Measurements from ENCODE around the gene DEFB123. TPM values are rescaled to one million over a fixed set of nuclear protein-coding genes. Genes with fewer than 3 reads are reported as not detected.

Gene DEFB123
- not detected for total RNA-seq

- no peak for TF ChIP-seq CTCF (IDR thresholded peaks at IDR 0.05)
- DNase-seq (ENCODE audit: low spot score in 2 of 2), result no peak
- no peaks in the 10 kb centered on the region for H3K9me3 ChIP-seq
- intact Hi-C loops (cut with DNase I), result no loop called here
- H3K4me1 ChIP-seq, result no peaks in the 10 kb centered on the region
- H3K4me3 ChIP-seq, result no peak within 1 kb of the TSS
- H3K27me3 ChIP-seq, result no peaks in the 10 kb centered on the region
- no peak within 1 kb of the TSS for H3K27ac ChIP-seq
- H3K36me3 ChIP-seq, result no peaks in the 10 kb centered on the region
Observed at GRCh38 chr20:31440012-31440659, at the start of gene DEFB123. Gene DEFB123 (plus strand): TSS chr20:31440632. CDS start chr20:31440699, 67 bp downstream.

- no peaks in the 10 kb centered on the region for H3K4me1 ChIP-seq
- no peaks in the 10 kb centered on the region for H3K36me3 ChIP-seq
- TF ChIP-seq CTCF (IDR thresholded peaks at IDR 0.05), result no peak
- no peaks in the 10 kb centered on the region for H3K9me3 ChIP-seq
- no peak overlapping the region for H3K27ac ChIP-seq
- DNase-seq (ENCODE audit: low spot score in 2 of 2), result no peak
- H3K27me3 ChIP-seq, result no peaks in the 10 kb centered on the region
- intact Hi-C loops (cut with DNase I), result no loop called here
- H3K4me3 ChIP-seq, result no peak overlapping the region
Observed at GRCh38 chr20:31392836-31393235, 47.6 kb upstream of the DEFB123 start.

- H3K4me3 ChIP-seq, result no peak overlapping the region
- intact Hi-C loops (cut with DNase I), result no loop called here
- no peak for TF ChIP-seq CTCF (IDR thresholded peaks at IDR 0.05)
Observed at GRCh38 chr20:31394900-31395299, 45.5 kb upstream of the DEFB123 start.

GRCh38 chr20:31403886-31404285 is 36.5 kb upstream of the DEFB123 start:
- Histone ChIP-seq H3K36me3 (no peaks in the 10 kb centered on the region), H3K4me1 (no peaks in the 10 kb centered on the region), H3K4me3 (no peak overlapping the region), H3K9me3 (no peaks in the 10 kb centered on the region), H3K27me3 (no peaks in the 10 kb centered on the region), H3K27ac (no peak overlapping the region)
- no peak for TF ChIP-seq CTCF (IDR thresholded peaks at IDR 0.05)
- no peak for DNase-seq (ENCODE audit: low spot score in 2 of 2)
- intact Hi-C loops (cut with DNase I), result no loop called here

More at GRCh38 chr20:31394900-31395299, 45.5 kb upstream of the DEFB123 start:
- H3K36me3 ChIP-seq, result no peaks in the 10 kb centered on the region
- no peaks in the 10 kb centered on the region for H3K27me3 ChIP-seq
- H3K4me1 ChIP-seq, result no peaks in the 10 kb centered on the region
- no peak for DNase-seq (ENCODE audit: low spot score in 2 of 2)
- no peaks in the 10 kb centered on the region for H3K9me3 ChIP-seq
- no peak overlapping the region for H3K27ac ChIP-seq

- intact Hi-C loops (cut with DNase I), result no loop called here
- H3K9me3 ChIP-seq, result no peaks in the 10 kb centered on the region
- no peak for TF ChIP-seq CTCF (IDR thresholded peaks at IDR 0.05)
Observed at GRCh38 chr20:31406115-31406514, 34.3 kb upstream of the DEFB123 start, which contains the start of gene DEFB121. Gene DEFB121 (minus strand): TSS chr20:31406215. CDS start chr20:31406152, 63 bp downstream.

More at GRCh38 chr20:31406115-31406514, 34.3 kb upstream of the DEFB123 start, which contains the start of gene DEFB121:
- H3K27me3 ChIP-seq, result no peaks in the 10 kb centered on the region
- no peak for DNase-seq (ENCODE audit: low spot score in 2 of 2)
- H3K4me1 ChIP-seq, result no peaks in the 10 kb centered on the region
- no peaks in the 10 kb centered on the region for H3K36me3 ChIP-seq
- H3K4me3 ChIP-seq, result no peak within 1 kb of the TSS
- no peak within 1 kb of the TSS for H3K27ac ChIP-seq
